Transverse colon (tissue), 4 donors: ENCODE results near the gene SLC13A3. TPM values are rescaled to one million over a fixed set of nuclear protein-coding genes. Genes with fewer than 3 reads are reported as not detected.

ENCODE experiments used
- DNase-seq: peaks from one replicate; pipeline ENCODE4 v3.0.0-alpha.2; 2019
- H3K27ac ChIP-seq, 4 donors: fragments of 200-600 bp; sonication (generic); 2 replicates each; pipeline ENCODE4 v1.5.1; 2016 to 2018; ENCODE audit warnings: inconsistent platforms in 4 of 4
- H3K27me3 ChIP-seq: fragments of 200-600 bp; sonication (generic); 2 replicates; pipeline ENCODE4 v1.5.1; 2017; ENCODE audit warnings: inconsistent platforms
- H3K36me3 ChIP-seq, 4 donors: fragments of 200-600 bp; sonication (generic); 2 replicates each; pipeline ENCODE4 v1.5.1; 2017 to 2019; ENCODE audit warnings: inconsistent platforms in 4 of 4
- H3K4me1 ChIP-seq, 4 donors: fragments of 200-600 bp; sonication (generic); 2 replicates each; pipeline ENCODE4 v1.5.1; 2017 to 2020; ENCODE audit warnings: inconsistent platforms in 4 of 4
- H3K4me3 ChIP-seq, 4 donors: fragments of 200-600 bp; sonication (generic); 1 replicate in 1 of 4; 2 replicates in 3 of 4; pipeline versions ENCODE4 v1.5.1 to v1.6.1; 2017 to 2019; ENCODE audit warnings: inconsistent platforms in 4 of 4
- H3K9me3 ChIP-seq, 2 donors: fragments of 200-600 bp; sonication (generic); 2 replicates each; pipeline ENCODE4 v1.5.1; 2017 to 2019; ENCODE audit warnings: inconsistent platforms in 2 of 2
- CTCF ChIP-seq, 5 experiments: fragments of 200-600 bp in 3 of 5; fragments of 450-650 bp in 2 of 5; sonication (generic) in 3 of 5; IDR thresholded peaks; 1 replicate in 2 of 5; 2 replicates in 3 of 5; pipeline ENCODE4 v1.5.1; 2016 to 2017; ENCODE audit warnings: antibody characterized with exemption in 5 of 5, inconsistent platforms in 3 of 5, mild to moderate bottlenecking in 2 of 5, moderate library complexity in 1 of 5
- EP300 ChIP-seq: sonication (generic); formaldehyde crosslinking; IDR thresholded peaks from one replicate; pipeline ENCODE4 v1.6.1; 2017; ENCODE audit warnings: antibody characterized with exemption, low read depth
- POLR2A ChIP-seq: fragments of 450-650 bp; IDR thresholded peaks from one replicate; pipeline ENCODE4 v1.6.1; 2016; ENCODE audit warnings: antibody characterized with exemption, mild to moderate bottlenecking, moderate library complexity
- POLR2AphosphoS5 ChIP-seq, 3 donors: sonication (generic); formaldehyde crosslinking; IDR thresholded peaks; one replicate each; pipeline ENCODE4 v1.6.1; 2016; ENCODE audit warnings: antibody characterized with exemption in 3 of 3
- WGBS, 2 donors: methylation state at CpG; one replicate each; pipeline ENCODE4 v1.1.5; 2018; ENCODE audit warnings: low coverage in 1 of 2; 5-methylcytosine and 5-hydroxymethylcytosine counted together
- in situ Hi-C, 4 donors: fragments of 200-750 bp; cut with MboI; loops; one replicate each; pipeline versions ENCODE4 v1.15.0 to v1.15.1; 2017; ENCODE audit warnings: low sequenced_read_pairs in 3 of 4, low pct_ligation_motif_present in 1 of 4, low pct_unique_long_range_greater_than_20kb in 1 of 4
- intact Hi-C: fragments of 100-400 bp; cut with DNase I; formaldehyde crosslinking; loops from one replicate; pipeline ENCODE4 v1.15.1; 2023; ENCODE audit warnings: low total_unique reads
- total RNA-seq, 4 donors: library from RNA; depleted of rRNA; stranded (reverse); fragments of >200 nt; gene quantifications; one replicate each; pipeline ENCODE4 v1.1.0, GENCODE V29; 2016

The SLC13A3 gene
- total RNA-seq, 4 donors from 2014 or later = 0.14 to 0.48 TPM; not detected in 2

DNA sequence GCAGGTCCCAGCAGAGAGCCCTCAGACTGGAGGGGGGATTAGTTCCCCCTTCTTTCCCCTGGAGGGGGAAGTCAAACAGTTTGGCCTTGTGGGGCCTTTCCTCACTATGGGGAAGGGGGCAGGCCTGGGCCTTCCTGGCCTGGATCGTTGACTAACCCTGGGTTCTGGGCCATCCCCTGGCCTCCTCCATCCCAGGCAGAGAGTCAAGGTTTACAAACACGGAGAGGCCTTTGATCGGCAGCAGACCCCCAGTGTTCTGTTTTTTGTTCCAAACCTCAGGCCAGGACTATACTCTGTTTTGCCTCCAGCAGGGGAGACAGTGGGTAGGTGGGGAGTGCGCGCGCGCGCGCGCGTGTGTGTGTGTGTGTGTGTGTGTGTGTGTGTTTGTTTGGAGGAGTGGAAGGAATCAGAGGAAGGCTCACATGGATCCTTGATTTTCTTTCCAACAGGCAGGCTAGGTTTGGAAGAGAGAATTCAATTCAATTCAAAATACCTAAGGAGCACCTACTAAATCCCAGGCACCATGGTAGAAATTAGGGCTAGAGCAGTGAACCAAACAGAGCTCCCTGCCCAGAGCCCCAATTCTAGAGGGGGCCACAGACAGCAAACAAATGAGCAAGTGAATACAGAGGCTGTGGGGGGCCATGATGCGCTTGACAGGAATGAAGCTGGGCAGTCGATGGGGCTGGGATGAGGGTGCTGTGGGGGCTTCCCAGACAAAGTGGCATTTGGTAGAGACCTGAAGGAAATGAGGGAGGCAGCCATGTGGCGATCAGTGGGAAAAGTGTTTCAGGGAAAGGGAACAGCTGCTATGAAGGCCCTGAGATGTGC, 23.2 kb upstream of the SLC13A3 start:
- Histone ChIP-seq H3K9me3 (no peaks in the 10 kb centered on the region), H3K4me1 (no peaks in the 10 kb centered on the region), H3K36me3 (no peaks in the 10 kb centered on the region), H3K27me3 (no peaks in the 10 kb centered on the region), H3K4me3 (no peak overlapping the region), H3K27ac (no peak overlapping the region)
- 78 to 94% methylated on average over 3 to 14 of the region's 14 CpGs for WGBS, 2 donors
- DNase-seq = no peak
- no peak for TF ChIP-seq POLR2AphosphoS5 (IDR thresholded peaks at IDR 0.05)
- TF ChIP-seq EP300 = no peak
- intact Hi-C loops (loop anchor here (10.0 kb wide), 1 partner anchor 620 kb away; no protein-coding TSS in a partner anchor), in situ Hi-C loops (loop anchor here in 2 of 4 donors (10.0 to 25.0 kb wide), 2 partner anchors 150 to 162 kb away; partner anchors contain the start of gene ZNF334 (in 1 of the 2))

GRCh38 chr20:46673394-46674252, 22.4 kb upstream of the SLC13A3 start:
- TF ChIP-seq POLR2A (no peak), POLR2AphosphoS5 (IDR thresholded peaks at IDR 0.05) (no peak)
- in situ Hi-C loops (loop anchor here in 1 of 4 donors (10.0 kb wide), 1 partner anchor 149 kb away; no protein-coding TSS in a partner anchor), intact Hi-C loops (loop anchor here (10.0 kb wide), 1 partner anchor 621 kb away; no protein-coding TSS in a partner anchor)
- H3K27me3 ChIP-seq = no peaks in the 10 kb centered on the region
- DNase-seq = no peak
- no peak overlapping the region for H3K27ac ChIP-seq
- H3K9me3 ChIP-seq = no peaks in the 10 kb centered on the region
- no peaks in the 10 kb centered on the region for H3K4me1 ChIP-seq
- no peak overlapping the region for H3K4me3 ChIP-seq
- no peaks in the 10 kb centered on the region for H3K36me3 ChIP-seq
- 78 to 83% methylated on average over 5 to 11 of the region's 11 CpGs for WGBS, 2 donors

GRCh38 chr20:46672543-46673148, 21.4 kb upstream of the SLC13A3 start:
- intact Hi-C loops (loop anchor here (10.0 kb wide), 1 partner anchor 622 kb away; no protein-coding TSS in a partner anchor), in situ Hi-C loops (loop anchor here in 1 of 4 donors (10.0 kb wide), 1 partner anchor 148 kb away; no protein-coding TSS in a partner anchor)
- TF ChIP-seq POLR2A (no peak), EP300 (no peak), CTCF (IDR thresholded peaks at IDR 0.05) (no peak), POLR2AphosphoS5 (IDR thresholded peaks at IDR 0.05) (no peak)
- Histone ChIP-seq H3K36me3 (no peaks in the 10 kb centered on the region), H3K4me1 (no peaks in the 10 kb centered on the region), H3K4me3 (no peak overlapping the region), H3K27ac (no peak overlapping the region), H3K27me3 (no peaks in the 10 kb centered on the region), H3K9me3 (no peaks in the 10 kb centered on the region)
- 88% methylated on average over 5 of the region's 5 CpGs; no CpG with 5 or more reads in 1 of the 2 donors for WGBS, 2 donors
- DNase-seq = no peak

- WGBS, 2 donors = 100% methylated on average over 1 to 3 of the region's 3 CpGs
- H3K4me1 ChIP-seq = no peaks in the 10 kb centered on the region
- H3K27ac ChIP-seq = no peak overlapping the region
- no peak for TF ChIP-seq CTCF (IDR thresholded peaks at IDR 0.05)
- no peak for TF ChIP-seq EP300
- TF ChIP-seq POLR2A = no peak
- TF ChIP-seq POLR2AphosphoS5 (IDR thresholded peaks at IDR 0.05) = no peak
- in situ Hi-C loops = loop anchor here in 1 of 4 donors (10.0 kb wide), 1 partner anchor 147 kb away; no protein-coding TSS in a partner anchor
- H3K4me3 ChIP-seq = no peak overlapping the region
- no peaks in the 10 kb centered on the region for H3K9me3 ChIP-seq
- no peaks in the 10 kb centered on the region for H3K36me3 ChIP-seq
- intact Hi-C loops = loop anchor here (10.0 kb wide), 1 partner anchor 623 kb away; no protein-coding TSS in a partner anchor
- DNase-seq = no peak
- H3K27me3 ChIP-seq = no peaks in the 10 kb centered on the region
Observed at GRCh38 chr20:46671866-46672542, 20.7 kb upstream of the SLC13A3 start.
